ENCODE data around the gene RASGRP2. TPM values are rescaled to one million over a fixed set of nuclear protein-coding genes. Genes with fewer than 3 reads are reported as not detected.

RASGRP2 gene
- total RNA-seq, 1 donor from 2014 or later: 0.96 TPM

GRCh38 chr11:64724863-64725532 lies 18.9 kb downstream of the RASGRP2 start:
- H3K36me3 ChIP-seq (ENCODE audit: control insufficient read depth, insufficient read depth, low read length): no peaks in the 10 kb centered on the region
- DNase-seq (ENCODE audit: low read depth): no peak
- TF ChIP-seq CTCF (IDR thresholded peaks at IDR 0.05; ENCODE audit: insufficient read depth, low read length, poor library complexity, severe bottlenecking): no peak
- H3K27me3 ChIP-seq (ENCODE audit: control insufficient read depth, insufficient read depth, low read length): peaks cover 61% of the 10 kb centered on the region
- H3K4me3 ChIP-seq (ENCODE audit: low read depth, low read length): no peak overlapping the region

GRCh38 chr11:64723907-64724862 lies 19.8 kb downstream of the RASGRP2 start:
- Histone ChIP-seq H3K27me3 (ENCODE audit: control insufficient read depth, insufficient read depth, low read length) (peaks cover 64% of the 10 kb centered on the region), H3K36me3 (ENCODE audit: control insufficient read depth, insufficient read depth, low read length) (no peaks in the 10 kb centered on the region), H3K4me3 (ENCODE audit: low read depth, low read length) (no peak overlapping the region)
- no peak for TF ChIP-seq CTCF (IDR thresholded peaks at IDR 0.05; ENCODE audit: insufficient read depth, low read length, poor library complexity, severe bottlenecking)
- DNase-seq (ENCODE audit: low read depth): no peak

GRCh38 chr11:64723117-64723906 lies 20.6 kb downstream of the RASGRP2 start, which contains the start of gene NRXN2:
TSS of gene NRXN2 (minus strand) at chr11:64723197. CDS start at chr11:64713699, 9,498 bp downstream.
- H3K4me3 ChIP-seq (ENCODE audit: low read depth, low read length): peak within 1 kb of the TSS; percentile 50
- H3K27me3 ChIP-seq (ENCODE audit: control insufficient read depth, insufficient read depth, low read length): peaks cover 70% of the 10 kb centered on the region
- DNase-seq (ENCODE audit: low read depth): peak; percentile 26
- peak; percentile 95 for TF ChIP-seq CTCF (IDR thresholded peaks at IDR 0.05; ENCODE audit: insufficient read depth, low read length, poor library complexity, severe bottlenecking)
- no peaks in the 10 kb centered on the region for H3K36me3 ChIP-seq (ENCODE audit: control insufficient read depth, insufficient read depth, low read length)

- no peaks in the 10 kb centered on the region for H3K36me3 ChIP-seq (ENCODE audit: control insufficient read depth, insufficient read depth, low read length)
- H3K27me3 ChIP-seq (ENCODE audit: control insufficient read depth, insufficient read depth, low read length): peaks cover 76% of the 10 kb centered on the region
- no peak overlapping the region for H3K4me3 ChIP-seq (ENCODE audit: low read depth, low read length)
- DNase-seq (ENCODE audit: low read depth): no peak
- no peak for TF ChIP-seq CTCF (IDR thresholded peaks at IDR 0.05; ENCODE audit: insufficient read depth, low read length, poor library complexity, severe bottlenecking)
Measured at GRCh38 chr11:64722141-64723065, 21.5 kb downstream of the RASGRP2 start.

- TF ChIP-seq CTCF (IDR thresholded peaks at IDR 0.05; ENCODE audit: insufficient read depth, low read length, poor library complexity, severe bottlenecking): no peak
- peaks cover 83% of the 10 kb centered on the region for H3K27me3 ChIP-seq (ENCODE audit: control insufficient read depth, insufficient read depth, low read length)
Measured at GRCh38 chr11:64721359-64721699, 22.6 kb downstream of the RASGRP2 start.

More at GRCh38 chr11:64721359-64721699, 22.6 kb downstream of the RASGRP2 start:
- DNase-seq (ENCODE audit: low read depth): no peak
- Histone ChIP-seq H3K36me3 (ENCODE audit: control insufficient read depth, insufficient read depth, low read length) (no peaks in the 10 kb centered on the region), H3K4me3 (ENCODE audit: low read depth, low read length) (no peak overlapping the region)

All from kidney epithelial cell (primary cell).